ENCODE measurements around the gene TRAK1.
A peak's percentile ranks its signal among the peaks of the same experiment; 100 is the strongest.

Gene TRAK1

GRCh38 chr3:42085641-42086376 lies 5.3 kb upstream of the TRAK1 start:
- TF ChIP-seq, protein P1, sequence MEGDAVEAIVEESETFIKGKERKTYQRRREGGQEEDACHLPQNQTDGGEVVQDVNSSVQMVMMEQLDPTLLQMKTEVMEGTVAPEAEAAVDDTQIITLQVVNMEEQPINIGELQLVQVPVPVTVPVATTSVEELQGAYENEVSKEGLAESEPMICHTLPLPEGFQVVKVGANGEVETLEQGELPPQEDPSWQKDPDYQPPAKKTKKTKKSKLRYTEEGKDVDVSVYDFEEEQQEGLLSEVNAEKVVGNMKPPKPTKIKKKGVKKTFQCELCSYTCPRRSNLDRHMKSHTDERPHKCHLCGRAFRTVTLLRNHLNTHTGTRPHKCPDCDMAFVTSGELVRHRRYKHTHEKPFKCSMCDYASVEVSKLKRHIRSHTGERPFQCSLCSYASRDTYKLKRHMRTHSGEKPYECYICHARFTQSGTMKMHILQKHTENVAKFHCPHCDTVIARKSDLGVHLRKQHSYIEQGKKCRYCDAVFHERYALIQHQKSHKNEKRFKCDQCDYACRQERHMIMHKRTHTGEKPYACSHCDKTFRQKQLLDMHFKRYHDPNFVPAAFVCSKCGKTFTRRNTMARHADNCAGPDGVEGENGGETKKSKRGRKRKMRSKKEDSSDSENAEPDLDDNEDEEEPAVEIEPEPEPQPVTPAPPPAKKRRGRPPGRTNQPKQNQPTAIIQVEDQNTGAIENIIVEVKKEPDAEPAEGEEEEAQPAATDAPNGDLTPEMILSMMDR (IDR thresholded peaks at IDR 0.05; ENCODE audit: borderline replicate concordance, control extremely low read depth, extremely low read depth, insufficient read depth, missing control alignments): no peak
- in situ Hi-C loops (cut with MboI; ENCODE audit: low sequenced_read_pairs, unreplicated experiment): no loop called here
- DNase-seq (ENCODE audit: low spot score): no peak

DNA sequence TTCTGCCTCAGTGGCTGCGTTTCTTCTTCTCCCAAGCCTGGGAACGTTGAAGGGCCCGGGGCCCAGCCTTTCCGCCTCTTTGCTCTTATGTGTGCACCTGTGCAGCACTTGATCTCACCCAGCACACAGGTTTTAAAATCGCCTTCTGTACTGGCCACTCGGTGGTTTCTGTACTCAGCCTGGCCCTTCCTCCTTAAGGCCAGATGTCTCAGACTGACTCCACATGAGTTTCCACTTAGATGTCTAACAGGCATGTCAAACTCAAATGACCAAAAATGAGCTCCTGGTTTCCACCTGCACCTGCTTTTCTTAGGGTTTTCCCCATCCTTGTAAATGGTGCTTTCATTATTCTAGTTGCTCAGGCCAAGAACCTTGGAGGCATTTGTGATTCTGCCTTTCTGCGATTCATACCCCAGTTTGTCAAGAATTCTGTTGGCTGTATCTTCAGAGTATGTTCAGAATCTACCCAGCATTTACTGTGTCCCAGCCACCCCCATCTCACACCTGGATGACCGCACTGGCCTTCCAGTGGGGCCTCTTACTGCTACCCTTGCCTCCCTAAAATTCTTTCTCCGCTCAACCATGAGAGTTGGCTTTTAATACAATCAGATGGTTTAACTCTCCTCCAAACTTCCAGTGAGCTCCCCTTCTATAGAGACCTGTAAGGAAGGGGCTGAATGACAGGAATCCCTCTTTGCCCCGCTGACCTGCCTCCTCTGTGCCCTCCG lies 2.2 kb upstream of the TRAK1 start:
- peak; percentile 58 for DNase-seq (ENCODE audit: low spot score)
- in situ Hi-C loops (cut with MboI; ENCODE audit: low sequenced_read_pairs, unreplicated experiment): no loop called here

GRCh38 chr3:42092006-42092405 lies 849 bp downstream of the TRAK1 start:
- DNase-seq (ENCODE audit: low spot score): peak; percentile 63
- TF ChIP-seq, protein P1 (IDR thresholded peaks at IDR 0.05; ENCODE audit: borderline replicate concordance, control extremely low read depth, extremely low read depth, insufficient read depth, missing control alignments): no peak
- in situ Hi-C loops (cut with MboI; ENCODE audit: low sequenced_read_pairs, unreplicated experiment): loop anchor here (10.0 kb wide), 1 partner anchor 187 kb away; no protein-coding TSS in a partner anchor

More for the DNA sequence above, 2.2 kb upstream of the TRAK1 start:
- TF ChIP-seq, protein P1 (IDR thresholded peaks at IDR 0.05; ENCODE audit: borderline replicate concordance, control extremely low read depth, extremely low read depth, insufficient read depth, missing control alignments): no peak

- TF ChIP-seq, protein P1 (IDR thresholded peaks at IDR 0.05; ENCODE audit: borderline replicate concordance, control extremely low read depth, extremely low read depth, insufficient read depth, missing control alignments): no peak
- DNase-seq (ENCODE audit: low spot score): peak; percentile 58
- in situ Hi-C loops (cut with MboI; ENCODE audit: low sequenced_read_pairs, unreplicated experiment): loop anchor here (10.0 kb wide), 1 partner anchor 189 kb away; no protein-coding TSS in a partner anchor
Measured at GRCh38 chr3:42094128-42094527, 3.0 kb downstream of the TRAK1 start.

DNA sequence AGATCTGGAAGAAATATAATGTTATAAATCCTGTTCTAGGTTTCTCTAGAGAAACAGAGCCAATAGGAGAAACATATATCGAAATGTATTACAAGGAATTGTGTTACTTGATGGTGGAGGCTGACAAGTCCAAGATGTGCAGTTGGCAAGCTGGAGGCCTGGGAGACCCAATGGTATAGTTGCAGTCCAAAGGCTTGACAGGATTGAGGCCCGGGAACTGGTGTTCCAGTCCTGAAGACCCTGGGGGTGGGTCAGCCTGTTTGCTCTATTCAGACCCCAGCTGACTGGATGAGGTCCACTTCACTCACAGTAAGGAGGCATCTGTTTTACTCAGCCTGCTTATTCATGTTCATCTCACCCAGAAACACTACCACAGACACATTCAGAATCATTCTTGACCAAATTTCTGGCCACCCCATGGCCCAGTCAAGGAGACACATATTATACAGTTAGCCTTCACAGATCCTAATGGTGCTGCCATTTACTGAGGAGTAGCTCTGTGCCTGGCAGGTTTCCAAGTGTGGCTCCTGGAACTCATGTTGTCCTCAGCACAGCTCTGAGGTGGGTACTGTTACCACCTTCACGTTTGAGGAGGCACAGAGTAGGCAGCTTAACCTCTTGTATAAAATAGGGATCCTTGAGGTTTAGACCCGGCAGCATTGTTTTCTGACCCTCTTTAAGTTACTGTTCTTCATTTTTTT lies 3.7 kb downstream of the TRAK1 start:
- in situ Hi-C loops (cut with MboI; ENCODE audit: low sequenced_read_pairs, unreplicated experiment): loop anchor here (10.0 kb wide), 1 partner anchor 190 kb away; no protein-coding TSS in a partner anchor

More for the DNA sequence above, 3.7 kb downstream of the TRAK1 start:
- TF ChIP-seq, protein P1 (IDR thresholded peaks at IDR 0.05; ENCODE audit: borderline replicate concordance, control extremely low read depth, extremely low read depth, insufficient read depth, missing control alignments): no peak
- DNase-seq (ENCODE audit: low spot score): no peak

All from GM13976 (cell line).